ENCODE measurements around the gene VAMP7. TPM values are rescaled to one million over a fixed set of nuclear protein-coding genes. Genes with fewer than 3 reads are reported as not detected.

Gene VAMP7
- total RNA-seq, 2 donors from 2014 or later, result 18.2 to 19.3 TPM

DNA sequence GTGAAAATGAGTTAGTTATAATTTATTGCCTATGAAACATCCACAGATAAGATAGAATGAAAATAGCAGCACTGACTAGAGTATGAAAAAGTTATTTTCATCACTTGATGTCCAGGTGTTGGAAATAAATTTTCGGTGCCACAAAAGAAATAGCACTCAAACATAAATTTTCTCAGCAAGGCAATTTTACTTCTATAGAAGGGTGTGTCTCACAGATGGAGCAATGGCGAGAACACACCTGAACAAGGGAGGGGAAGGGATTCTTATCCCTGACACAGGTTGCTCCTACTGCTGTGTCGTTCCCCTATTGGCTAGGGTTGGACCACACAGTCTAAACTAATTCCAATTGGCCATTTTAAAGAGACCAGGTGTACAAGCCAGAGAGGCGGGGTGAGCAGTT lies 13.3 kb upstream of the VAMP7 start:
- no peak overlapping the region for H3K4me3 ChIP-seq
- no peaks in the 10 kb centered on the region for H3K9me3 ChIP-seq
- H3K27me3 ChIP-seq, result no peaks in the 10 kb centered on the region
- DNase-seq (ENCODE audit: low spot score), result no peak
- H3K36me3 ChIP-seq, result no peaks in the 10 kb centered on the region
- no peaks in the 10 kb centered on the region for H3K4me1 ChIP-seq
- no peak overlapping the region for H3K27ac ChIP-seq
- TF ChIP-seq CTCF (IDR thresholded peaks at IDR 0.05), result no peak

DNA sequence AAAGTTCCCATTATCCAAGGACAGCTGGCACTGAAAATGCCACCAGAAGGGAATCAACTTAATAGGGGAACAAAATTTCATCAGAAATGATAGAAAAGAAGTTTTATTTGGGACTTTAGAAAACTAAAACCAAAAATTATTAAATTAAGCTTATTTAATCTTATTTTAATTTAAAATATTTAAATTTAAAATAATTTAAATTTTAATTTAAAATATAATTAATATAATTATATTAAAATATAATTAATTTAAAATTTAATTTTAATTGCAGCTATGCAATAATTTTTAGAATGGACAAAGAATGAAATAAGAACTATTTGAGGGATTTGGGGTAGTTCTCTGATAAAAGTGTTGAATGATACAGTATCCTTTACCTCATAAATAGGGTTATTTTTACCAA lies 10.2 kb upstream of the VAMP7 start:
- Histone ChIP-seq H3K4me3 (no peak overlapping the region), H3K27ac (no peak overlapping the region), H3K36me3 (no peaks in the 10 kb centered on the region), H3K4me1 (no peaks in the 10 kb centered on the region), H3K9me3 (no peaks in the 10 kb centered on the region), H3K27me3 (no peaks in the 10 kb centered on the region)
- TF ChIP-seq CTCF (IDR thresholded peaks at IDR 0.05), result no peak
- no peak for DNase-seq (ENCODE audit: low spot score)

- Histone ChIP-seq H3K9me3 (no peaks in the 10 kb centered on the region), H3K4me1 (no peaks in the 10 kb centered on the region), H3K27ac (no peak overlapping the region), H3K4me3 (no peak overlapping the region), H3K27me3 (no peaks in the 10 kb centered on the region), H3K36me3 (no peaks in the 10 kb centered on the region)
- TF ChIP-seq CTCF (IDR thresholded peaks at IDR 0.05), result no peak
- DNase-seq (ENCODE audit: low spot score), result no peak
Observed at GRCh38 chrX:155871934-155872333, 9.2 kb upstream of the VAMP7 start.

DNA sequence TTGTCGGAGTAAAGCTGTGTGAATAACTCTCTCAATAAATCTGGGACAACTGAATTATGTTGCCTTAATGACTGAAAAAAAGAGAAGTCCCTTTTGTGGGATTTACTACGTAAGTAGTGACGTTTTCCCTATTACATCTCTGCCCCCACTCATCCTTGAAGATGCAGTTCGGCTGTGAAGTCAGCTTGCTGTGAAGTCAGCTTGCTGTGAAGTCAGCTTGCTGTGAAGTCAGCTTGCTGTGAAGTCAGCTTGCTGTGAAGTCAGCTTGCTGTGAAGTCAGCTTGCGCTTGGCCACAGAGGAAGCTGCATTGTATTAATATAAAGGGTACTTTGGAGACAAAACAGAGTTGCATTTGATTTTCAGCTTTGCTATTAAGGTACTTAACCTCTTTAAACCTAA lies 8.0 kb upstream of the VAMP7 start:
- no peaks in the 10 kb centered on the region for H3K27me3 ChIP-seq
- no peaks in the 10 kb centered on the region for H3K9me3 ChIP-seq
- no peaks in the 10 kb centered on the region for H3K36me3 ChIP-seq
- no peak for DNase-seq (ENCODE audit: low spot score)
- TF ChIP-seq CTCF (IDR thresholded peaks at IDR 0.05), result no peak
- no peaks in the 10 kb centered on the region for H3K4me1 ChIP-seq
- no peak overlapping the region for H3K4me3 ChIP-seq
- H3K27ac ChIP-seq, result no peak overlapping the region

DNA sequence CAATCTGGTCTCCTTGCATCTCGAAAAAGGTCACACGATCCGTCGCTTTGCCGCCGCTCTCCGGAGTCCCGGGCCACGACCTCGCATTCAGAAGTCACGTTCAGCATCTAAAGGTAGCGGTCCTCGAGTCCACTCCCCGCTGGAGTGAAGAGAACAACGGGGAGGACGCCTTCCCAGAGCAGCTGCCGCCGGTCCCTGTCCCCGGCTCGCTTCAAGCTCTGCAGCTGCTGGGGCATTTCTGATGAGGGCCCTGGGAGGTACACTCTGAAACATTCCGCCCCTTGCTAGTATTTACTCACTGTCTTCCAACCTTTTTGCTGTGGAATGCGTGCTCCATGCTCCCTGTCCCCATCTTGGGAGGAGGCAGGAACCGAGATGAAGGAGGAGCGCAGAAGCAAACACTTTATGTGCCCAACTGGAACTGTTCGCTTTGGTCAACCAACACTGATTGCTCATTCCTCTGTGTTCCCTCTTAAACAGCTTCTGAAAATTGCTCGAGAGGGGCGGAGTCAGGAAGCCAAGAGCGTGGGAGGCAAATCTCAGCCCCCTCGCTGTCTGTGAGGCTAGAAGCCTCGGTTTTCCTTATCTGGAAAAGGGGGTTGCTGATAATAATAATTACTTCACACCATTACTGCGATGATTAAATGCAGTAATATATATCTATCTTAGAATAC lies 6.4 kb upstream of the VAMP7 start:
- no peak for TF ChIP-seq CTCF (IDR thresholded peaks at IDR 0.05)
- Histone ChIP-seq H3K4me1 (no peaks in the 10 kb centered on the region), H3K9me3 (no peaks in the 10 kb centered on the region), H3K27me3 (no peaks in the 10 kb centered on the region), H3K36me3 (no peaks in the 10 kb centered on the region), H3K4me3 (no peak overlapping the region), H3K27ac (no peak overlapping the region)
- DNase-seq (ENCODE audit: low spot score), result no peak

- H3K36me3 ChIP-seq, result no peaks in the 10 kb centered on the region
- TF ChIP-seq CTCF (IDR thresholded peaks at IDR 0.05), result no peak
- no peak for DNase-seq (ENCODE audit: low spot score)
- H3K27ac ChIP-seq, result no peak overlapping the region
- H3K4me3 ChIP-seq, result no peak overlapping the region
- H3K9me3 ChIP-seq, result no peaks in the 10 kb centered on the region
- no peaks in the 10 kb centered on the region for H3K27me3 ChIP-seq
- H3K4me1 ChIP-seq, result no peaks in the 10 kb centered on the region
Observed at GRCh38 chrX:155876704-155877103, 4.4 kb upstream of the VAMP7 start.

Data from right atrium auricular region (tissue), 2 donors.